Neutrophil (primary cell): Measurements from ENCODE around the gene CNNM1.

ENCODE experiments used
- H3K27ac ChIP-seq: fragments of 200-600 bp; sonication (generic); 2 replicates; pipeline ENCODE4 v1.5.1; 2016; ENCODE audit warnings: mild to moderate bottlenecking, moderate library complexity
- H3K27me3 ChIP-seq: fragments of 200-600 bp; sonication (generic); 2 replicates; pipeline ENCODE4 v1.6.0; 2016; ENCODE audit warnings: mild to moderate bottlenecking
- H3K36me3 ChIP-seq: fragments of 200-600 bp; sonication (generic); 2 replicates; pipeline ENCODE4 v1.5.1; 2017
- H3K4me1 ChIP-seq, 2 experiments: fragments of 200-600 bp in 1 of 2; sonication (generic) in 1 of 2; 1 replicate in 1 of 2; 2 replicates in 1 of 2; pipeline versions ENCODE4 v1.5.1 to v1.6.1; 2013 to 2016; ENCODE audit warnings: low read depth in 1 of 2, low read length in 1 of 2, mild to moderate bottlenecking in 1 of 2, moderate library complexity in 1 of 2; ENCODE audit not compliant: control insufficient read depth in 1 of 2, insufficient read depth in 1 of 2
- H3K4me3 ChIP-seq, 2 experiments: fragments of 200-600 bp in 1 of 2; sonication (generic) in 1 of 2; 1 replicate in 1 of 2; 2 replicates in 1 of 2; pipeline ENCODE4 v1.5.1; 2013 to 2016; ENCODE audit warnings: low read depth in 1 of 2, low read length in 1 of 2, mild to moderate bottlenecking in 1 of 2, moderate library complexity in 1 of 2
- H3K9me3 ChIP-seq: fragments of 200-600 bp; sonication (generic); 2 replicates; pipeline ENCODE4 v1.5.1; 2016
- CTCF ChIP-seq: fragments of 200-600 bp; sonication (generic); IDR thresholded peaks from 2 replicates; pipeline ENCODE4 v1.5.1; 2016; ENCODE audit warnings: antibody characterized with exemption

Gene CNNM1

GRCh38 chr10:99328579-99329303 lies 415 bp upstream of the CNNM1 start:
- H3K27ac ChIP-seq, result no peak overlapping the region
- no peaks in the 10 kb centered on the region for H3K9me3 ChIP-seq
- no peak for TF ChIP-seq CTCF
- H3K27me3 ChIP-seq, result peaks cover 88% of the 10 kb centered on the region
- no peaks in the 10 kb centered on the region for H3K36me3 ChIP-seq
- H3K4me3 ChIP-seq, result no peak overlapping the region
- peaks cover 0 to 12% of the 10 kb centered on the region in 2 experiments for H3K4me1 ChIP-seq

- H3K4me1 ChIP-seq, result peaks cover 0 to 12% of the 10 kb centered on the region in 2 experiments
- H3K4me3 ChIP-seq, result no peak overlapping the region
- no peaks in the 10 kb centered on the region for H3K36me3 ChIP-seq
- no peak overlapping the region for H3K27ac ChIP-seq
- no peaks in the 10 kb centered on the region for H3K9me3 ChIP-seq
- no peak for TF ChIP-seq CTCF
- peaks cover 91% of the 10 kb centered on the region for H3K27me3 ChIP-seq
Measured at GRCh38 chr10:99329554-99330346, 594 bp downstream of the CNNM1 start.

- Histone ChIP-seq H3K36me3 (no peaks in the 10 kb centered on the region), H3K9me3 (no peaks in the 10 kb centered on the region), H3K27me3 (peaks cover 86% of the 10 kb centered on the region), H3K4me1 (peaks cover 0 to 12% of the 10 kb centered on the region in 2 experiments), H3K27ac (no peak overlapping the region), H3K4me3 (no peak overlapping the region)
- TF ChIP-seq CTCF, result no peak
Measured at GRCh38 chr10:99330347-99330924, 1.3 kb downstream of the CNNM1 start.

GRCh38 chr10:99331207-99331803 lies 2.1 kb downstream of the CNNM1 start:
- H3K27me3 ChIP-seq, result peaks cover 77% of the 10 kb centered on the region
- no peak overlapping the region for H3K27ac ChIP-seq
- H3K36me3 ChIP-seq, result no peaks in the 10 kb centered on the region
- no peak for TF ChIP-seq CTCF
- peaks cover 0 to 12% of the 10 kb centered on the region in 2 experiments for H3K4me1 ChIP-seq
- H3K9me3 ChIP-seq, result no peaks in the 10 kb centered on the region
- H3K4me3 ChIP-seq, result no peak overlapping the region

- Histone ChIP-seq H3K27ac (no peak overlapping the region), H3K4me3 (no peak overlapping the region), H3K36me3 (no peaks in the 10 kb centered on the region), H3K4me1 (no peaks in the 10 kb centered on the region), H3K27me3 (peaks cover 35% of the 10 kb centered on the region), H3K9me3 (no peaks in the 10 kb centered on the region)
- no peak for TF ChIP-seq CTCF
Measured at GRCh38 chr10:99337311-99337811, 8.2 kb downstream of the CNNM1 start.
